Measurements from ENCODE around the gene FLVCR2.
A peak's percentile ranks its signal among the peaks of the same experiment; 100 is the strongest.

The FLVCR2 gene

DNA sequence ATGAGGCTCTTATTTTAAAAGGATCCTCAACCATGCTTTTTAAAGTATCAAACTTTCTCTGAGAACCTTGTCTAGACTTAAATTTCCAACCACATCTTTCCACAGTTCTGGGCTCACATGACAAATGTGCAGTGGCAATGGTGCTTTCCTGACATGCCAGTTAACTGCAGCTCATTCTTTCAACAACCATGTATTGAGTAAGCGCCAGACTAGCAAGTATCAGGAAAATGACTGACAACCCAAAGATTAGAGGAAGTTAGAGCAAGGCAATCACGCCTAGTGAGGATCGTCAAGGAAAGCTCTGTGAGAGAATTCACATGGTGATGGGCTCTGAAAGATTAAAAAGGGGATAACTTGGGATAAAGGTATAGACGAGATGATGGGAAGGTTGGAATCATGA, 35.8 kb downstream of the FLVCR2 start:
- DNase-seq (ENCODE audit: low read depth), result no peak
- no peaks in the 10 kb centered on the region for H3K27me3 ChIP-seq (replicated peaks; ENCODE audit: control insufficient read depth, insufficient read depth, low read length)
- no peak overlapping the region for H3K4me3 ChIP-seq (ENCODE audit: low read length)

DNA sequence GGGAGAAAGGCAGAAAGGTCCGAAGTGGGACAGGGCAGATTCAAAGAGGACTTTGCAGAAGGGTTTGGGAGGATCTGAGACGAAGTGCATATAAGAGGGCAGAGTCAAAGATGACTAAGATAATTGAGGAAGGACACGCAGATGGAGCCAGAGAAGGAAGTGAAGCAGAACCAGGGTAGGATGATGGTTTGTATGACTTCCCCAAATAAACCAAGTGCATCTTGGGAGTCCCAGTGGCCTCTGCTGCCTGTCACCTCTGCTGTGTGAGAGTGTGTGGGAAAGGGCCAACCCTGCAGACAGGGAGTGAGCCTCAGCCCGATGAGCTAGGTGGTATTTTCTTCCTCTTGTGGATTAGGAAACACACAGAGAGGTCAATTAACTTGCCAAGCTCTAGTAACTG, 36.8 kb downstream of the FLVCR2 start:
- Histone ChIP-seq H3K9ac (ENCODE audit: low read length) (no peak overlapping the region), H3K36me3 (ENCODE audit: control insufficient read depth, insufficient read depth, low read length, severe bottlenecking) (no peaks in the 10 kb centered on the region), H3K4me3 (ENCODE audit: low read length) (no peak overlapping the region), H3K27me3 (replicated peaks; ENCODE audit: control insufficient read depth, insufficient read depth, low read length) (no peaks in the 10 kb centered on the region), H3K9me3 (ENCODE audit: control insufficient read depth, low read length) (no peaks in the 10 kb centered on the region), H3K4me1 (ENCODE audit: control insufficient read depth, insufficient read depth, low read length) (peaks cover 19% of the 10 kb centered on the region)
- DNase-seq (ENCODE audit: low read depth), result no peak

More for the DNA sequence above, 35.8 kb downstream of the FLVCR2 start:
- no peaks in the 10 kb centered on the region for H3K9me3 ChIP-seq (ENCODE audit: control insufficient read depth, low read length)
- no peaks in the 10 kb centered on the region for H3K36me3 ChIP-seq (ENCODE audit: control insufficient read depth, insufficient read depth, low read length, severe bottlenecking)
- H3K4me1 ChIP-seq (ENCODE audit: control insufficient read depth, insufficient read depth, low read length), result peaks cover 29% of the 10 kb centered on the region
- H3K9ac ChIP-seq (ENCODE audit: low read length), result no peak overlapping the region

DNA sequence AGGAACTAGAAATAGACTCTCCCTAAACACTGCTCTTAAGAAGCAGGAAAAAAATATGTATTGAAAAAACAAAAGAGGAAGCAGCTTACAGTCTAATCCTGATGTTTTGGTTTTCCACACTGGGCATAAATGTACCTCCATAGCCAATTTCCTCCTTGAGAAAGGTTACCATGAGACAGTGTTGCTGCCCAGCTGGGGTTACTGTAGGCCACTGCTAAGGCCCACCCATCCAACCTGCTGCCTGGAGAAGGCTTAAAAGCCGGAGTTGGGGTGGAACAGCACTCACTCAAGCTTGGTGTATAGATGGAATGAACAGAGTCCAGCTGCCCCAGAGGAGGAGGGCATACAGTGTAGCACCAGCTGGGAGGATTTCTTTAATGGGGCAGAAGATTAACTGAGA, 41.1 kb downstream of the FLVCR2 start:
- Histone ChIP-seq H3K36me3 (ENCODE audit: control insufficient read depth, insufficient read depth, low read length, severe bottlenecking) (no peaks in the 10 kb centered on the region), H3K4me3 (ENCODE audit: low read length) (no peak overlapping the region), H3K4me1 (ENCODE audit: control insufficient read depth, insufficient read depth, low read length) (peaks cover 14% of the 10 kb centered on the region), H3K9me3 (ENCODE audit: control insufficient read depth, low read length) (no peaks in the 10 kb centered on the region), H3K27me3 (replicated peaks; ENCODE audit: control insufficient read depth, insufficient read depth, low read length) (no peaks in the 10 kb centered on the region), H3K9ac (ENCODE audit: low read length) (no peak overlapping the region)
- no peak for DNase-seq (ENCODE audit: low read depth)

DNA sequence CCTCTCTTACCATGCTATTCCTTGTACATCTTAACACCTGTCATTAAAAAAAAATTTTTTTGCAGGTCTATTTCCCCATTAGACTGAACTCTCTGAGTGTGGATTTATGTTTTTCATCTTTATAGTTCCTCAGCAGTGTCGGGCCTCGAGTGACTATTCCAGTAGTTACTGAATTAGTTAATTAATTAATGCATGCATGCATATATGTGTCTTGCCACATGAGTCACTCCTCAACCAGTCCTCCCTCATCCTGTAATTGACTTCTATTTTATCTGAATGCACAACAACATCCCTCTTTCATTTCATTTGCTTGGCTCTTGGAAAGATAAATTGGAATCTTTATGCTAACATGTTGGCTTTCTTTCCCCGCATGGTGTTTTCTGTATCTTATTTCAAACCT, 46.6 kb downstream of the FLVCR2 start:
- no peak for DNase-seq (ENCODE audit: low read depth)
- Histone ChIP-seq H3K9ac (ENCODE audit: low read length) (no peak overlapping the region), H3K9me3 (ENCODE audit: control insufficient read depth, low read length) (no peaks in the 10 kb centered on the region), H3K27me3 (replicated peaks; ENCODE audit: control insufficient read depth, insufficient read depth, low read length) (no peaks in the 10 kb centered on the region), H3K36me3 (ENCODE audit: control insufficient read depth, insufficient read depth, low read length, severe bottlenecking) (no peaks in the 10 kb centered on the region), H3K4me1 (ENCODE audit: control insufficient read depth, insufficient read depth, low read length) (no peaks in the 10 kb centered on the region), H3K4me3 (ENCODE audit: low read length) (no peak overlapping the region)

DNA sequence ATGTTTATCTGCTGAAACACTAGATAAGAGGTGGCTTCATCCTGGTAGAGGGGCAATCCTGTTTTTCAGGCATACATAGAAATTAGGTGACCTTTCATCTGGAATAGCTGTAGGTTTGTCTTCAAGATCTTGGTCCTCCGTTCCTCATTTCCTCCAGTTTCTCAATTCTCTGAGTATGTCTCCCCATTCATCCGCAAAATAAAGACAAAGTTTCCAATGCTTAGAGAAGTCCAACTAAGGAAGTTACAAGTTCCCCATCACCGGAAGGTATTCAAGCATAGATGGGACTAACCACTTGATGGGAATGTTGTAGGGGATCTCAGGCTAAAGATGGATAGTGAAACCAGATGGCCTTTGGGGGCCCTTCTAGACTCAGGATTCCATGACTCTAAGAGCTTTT, 48.0 kb downstream of the FLVCR2 start:
- Histone ChIP-seq H3K4me1 (ENCODE audit: control insufficient read depth, insufficient read depth, low read length) (no peaks in the 10 kb centered on the region), H3K4me3 (ENCODE audit: low read length) (no peak overlapping the region), H3K9ac (ENCODE audit: low read length) (no peak overlapping the region), H3K27me3 (replicated peaks; ENCODE audit: control insufficient read depth, insufficient read depth, low read length) (no peaks in the 10 kb centered on the region), H3K36me3 (ENCODE audit: control insufficient read depth, insufficient read depth, low read length, severe bottlenecking) (no peaks in the 10 kb centered on the region), H3K9me3 (ENCODE audit: control insufficient read depth, low read length) (no peaks in the 10 kb centered on the region)
- DNase-seq (ENCODE audit: low read depth), result no peak

DNA sequence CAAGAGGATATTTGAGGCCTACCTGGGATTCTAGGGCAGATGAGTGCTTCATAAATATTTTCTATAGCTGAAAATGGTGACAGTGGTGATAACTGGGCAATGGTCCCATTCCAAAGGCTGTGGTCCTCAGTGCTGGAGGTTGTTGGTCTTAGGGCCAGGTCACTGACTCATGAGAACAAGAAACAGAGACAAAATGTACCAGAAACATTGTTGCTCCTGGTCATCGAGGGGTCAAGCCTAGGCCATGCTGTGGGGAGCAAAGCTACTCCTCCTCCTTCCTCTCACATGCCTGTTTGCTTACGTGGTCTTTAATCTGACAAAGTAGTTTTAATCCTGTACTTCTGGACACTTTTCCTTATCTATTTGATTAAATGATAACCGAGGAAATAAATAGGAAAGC, 48.4 kb downstream of the FLVCR2 start:
- Histone ChIP-seq H3K9ac (ENCODE audit: low read length) (no peak overlapping the region), H3K4me1 (ENCODE audit: control insufficient read depth, insufficient read depth, low read length) (no peaks in the 10 kb centered on the region), H3K4me3 (ENCODE audit: low read length) (no peak overlapping the region), H3K9me3 (ENCODE audit: control insufficient read depth, low read length) (no peaks in the 10 kb centered on the region), H3K27me3 (replicated peaks; ENCODE audit: control insufficient read depth, insufficient read depth, low read length) (no peaks in the 10 kb centered on the region), H3K36me3 (ENCODE audit: control insufficient read depth, insufficient read depth, low read length, severe bottlenecking) (no peaks in the 10 kb centered on the region)
- no peak for DNase-seq (ENCODE audit: low read depth)

DNA sequence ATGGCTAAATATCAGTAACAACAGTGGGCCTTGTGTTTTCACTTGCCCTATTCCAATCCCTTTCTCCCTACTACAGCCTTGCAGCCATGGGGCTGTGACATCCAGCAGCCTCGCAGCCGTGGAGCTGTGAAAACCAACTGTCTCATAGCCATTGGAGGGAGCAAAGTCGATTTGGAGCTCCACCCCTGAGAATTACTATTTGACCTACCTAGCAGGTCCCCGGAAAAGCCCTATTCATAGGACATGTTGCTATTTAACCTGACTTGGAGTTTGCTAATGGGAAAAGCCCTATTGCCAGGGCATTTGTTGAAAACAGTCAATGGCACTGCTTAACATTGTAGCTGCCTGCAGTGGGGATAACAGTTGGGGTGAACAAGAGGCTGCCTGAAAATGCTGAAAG, 49.0 kb downstream of the FLVCR2 start:
- Histone ChIP-seq H3K4me1 (ENCODE audit: control insufficient read depth, insufficient read depth, low read length) (no peaks in the 10 kb centered on the region), H3K9ac (ENCODE audit: low read length) (no peak overlapping the region), H3K9me3 (ENCODE audit: control insufficient read depth, low read length) (no peaks in the 10 kb centered on the region)

DNA sequence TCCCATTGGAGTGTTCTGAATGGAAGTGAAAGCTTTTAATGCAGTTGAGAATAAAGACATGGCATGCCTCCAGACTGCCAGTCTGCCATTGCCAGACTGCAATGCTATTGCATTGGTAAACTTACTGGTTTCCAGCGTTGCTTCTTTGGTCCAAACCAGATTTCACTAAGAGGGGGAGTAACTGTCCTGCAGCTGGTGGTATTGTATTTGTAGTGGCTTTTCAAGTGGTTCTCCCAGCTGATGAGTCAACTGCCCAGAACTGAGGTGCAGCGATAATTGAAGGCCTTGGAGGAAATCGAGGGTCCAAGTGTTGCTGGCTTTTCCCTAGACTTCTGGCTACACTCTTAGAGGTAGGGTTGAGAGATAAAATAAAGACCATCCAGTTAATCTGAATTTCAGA, 50.4 kb downstream of the FLVCR2 start:
- H3K9ac ChIP-seq (ENCODE audit: low read length), result no peak overlapping the region
- H3K9me3 ChIP-seq (ENCODE audit: control insufficient read depth, low read length), result no peaks in the 10 kb centered on the region
- H3K4me3 ChIP-seq (ENCODE audit: low read length), result no peak overlapping the region
- no peaks in the 10 kb centered on the region for H3K27me3 ChIP-seq (replicated peaks; ENCODE audit: control insufficient read depth, insufficient read depth, low read length)
- H3K4me1 ChIP-seq (ENCODE audit: control insufficient read depth, insufficient read depth, low read length), result no peaks in the 10 kb centered on the region
- no peaks in the 10 kb centered on the region for H3K36me3 ChIP-seq (ENCODE audit: control insufficient read depth, insufficient read depth, low read length, severe bottlenecking)
- DNase-seq (ENCODE audit: low read depth), result no peak

More for the DNA sequence above, 49.0 kb downstream of the FLVCR2 start:
- no peaks in the 10 kb centered on the region for H3K27me3 ChIP-seq (replicated peaks; ENCODE audit: control insufficient read depth, insufficient read depth, low read length)
- no peak for DNase-seq (ENCODE audit: low read depth)
- H3K36me3 ChIP-seq (ENCODE audit: control insufficient read depth, insufficient read depth, low read length, severe bottlenecking), result no peaks in the 10 kb centered on the region
- H3K4me3 ChIP-seq (ENCODE audit: low read length), result no peak overlapping the region

DNA sequence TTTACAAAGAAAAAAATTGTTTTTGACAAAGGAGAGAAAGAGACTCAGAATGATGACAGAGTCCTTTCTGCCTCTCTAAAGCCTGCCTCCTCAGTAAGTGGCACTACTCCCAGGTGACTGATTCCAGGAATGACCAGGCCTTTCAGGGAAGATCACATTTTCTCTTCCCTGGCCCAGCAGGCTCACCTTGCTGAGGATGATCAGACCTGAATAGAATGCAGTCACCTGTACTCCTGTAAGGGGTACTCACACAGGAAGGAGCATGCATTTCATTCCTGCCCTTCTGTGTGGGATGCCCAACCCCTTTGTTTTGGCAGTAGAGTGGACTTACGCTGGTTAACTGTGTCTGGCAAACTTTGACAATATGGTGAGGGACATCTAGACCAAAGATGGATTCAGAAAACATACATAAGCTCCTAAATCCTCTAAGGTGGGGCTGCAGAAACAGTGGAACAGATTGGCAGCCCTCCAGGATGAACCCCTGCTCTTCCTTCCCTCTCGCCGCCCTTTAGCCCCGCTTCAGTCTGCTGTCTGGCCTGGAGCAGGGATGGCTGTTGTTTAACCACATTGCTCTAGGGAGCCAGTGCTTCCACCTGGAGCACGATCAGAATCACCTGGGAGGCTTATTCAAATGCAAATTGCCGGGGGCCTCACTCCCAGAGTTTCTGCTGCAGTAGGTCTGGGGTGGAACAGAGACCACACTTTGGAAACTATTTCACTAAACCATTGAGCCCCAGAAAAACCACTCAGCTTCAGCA, 52.5 kb downstream of the FLVCR2 start:
- no peaks in the 10 kb centered on the region for H3K9me3 ChIP-seq (ENCODE audit: control insufficient read depth, low read length)
- H3K27me3 ChIP-seq (replicated peaks; ENCODE audit: control insufficient read depth, insufficient read depth, low read length), result no peaks in the 10 kb centered on the region
- H3K4me1 ChIP-seq (ENCODE audit: control insufficient read depth, insufficient read depth, low read length), result no peaks in the 10 kb centered on the region
- H3K4me3 ChIP-seq (ENCODE audit: low read length), result no peak overlapping the region
- H3K9ac ChIP-seq (ENCODE audit: low read length), result no peak overlapping the region
- DNase-seq (ENCODE audit: low read depth), result no peak
- peaks cover 5% of the 10 kb centered on the region for H3K36me3 ChIP-seq (ENCODE audit: control insufficient read depth, insufficient read depth, low read length, severe bottlenecking)

DNA sequence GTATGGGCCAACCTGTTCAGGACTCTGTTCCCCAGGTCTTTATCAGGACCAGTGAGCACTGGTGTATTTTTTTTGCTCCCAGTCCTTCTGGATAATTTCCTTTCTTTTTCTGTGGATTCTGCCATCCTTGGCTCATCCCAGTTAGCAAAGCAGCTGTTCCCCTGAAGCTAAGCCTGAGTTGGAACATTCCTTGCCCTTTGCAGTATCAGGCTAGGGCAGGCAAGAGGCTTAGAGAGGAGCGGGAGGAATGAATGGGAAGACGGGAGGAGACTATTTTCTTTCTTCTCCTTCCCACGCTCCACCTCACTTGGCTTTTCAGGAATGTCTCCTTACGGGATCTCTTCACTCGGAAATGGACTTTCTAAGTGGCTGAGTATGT, 53.0 kb downstream of the FLVCR2 start:
- Histone ChIP-seq H3K36me3 (ENCODE audit: control insufficient read depth, insufficient read depth, low read length, severe bottlenecking) (peaks cover 5% of the 10 kb centered on the region), H3K4me3 (ENCODE audit: low read length) (no peak overlapping the region), H3K9me3 (ENCODE audit: control insufficient read depth, low read length) (no peaks in the 10 kb centered on the region), H3K27me3 (replicated peaks; ENCODE audit: control insufficient read depth, insufficient read depth, low read length) (no peaks in the 10 kb centered on the region), H3K9ac (ENCODE audit: low read length) (no peak overlapping the region), H3K4me1 (ENCODE audit: control insufficient read depth, insufficient read depth, low read length) (peaks cover 5% of the 10 kb centered on the region)
- peak; percentile 64 for DNase-seq (ENCODE audit: low read depth)

DNA sequence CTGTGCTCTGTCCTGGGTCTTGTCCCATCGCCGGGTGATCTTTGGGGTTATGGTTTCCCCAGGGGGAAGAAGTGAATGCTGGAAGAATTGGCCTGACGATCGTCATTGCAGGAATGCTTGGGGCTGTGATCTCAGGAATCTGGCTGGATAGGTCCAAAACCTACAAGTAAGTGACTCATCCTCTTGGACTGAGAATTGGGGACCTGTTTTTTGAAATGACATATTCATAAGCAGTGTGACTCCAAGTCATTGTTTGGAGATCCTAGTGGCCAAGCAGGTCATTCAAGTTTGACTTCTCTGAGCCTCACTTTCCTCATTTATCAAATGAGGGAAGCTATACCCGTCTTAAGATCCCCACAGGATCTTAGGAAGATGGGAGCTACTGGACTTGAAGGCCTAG, 56.4 kb downstream of the FLVCR2 start:
- no peak for DNase-seq (ENCODE audit: low read depth)
- no peaks in the 10 kb centered on the region for H3K27me3 ChIP-seq (replicated peaks; ENCODE audit: control insufficient read depth, insufficient read depth, low read length)

DNA sequence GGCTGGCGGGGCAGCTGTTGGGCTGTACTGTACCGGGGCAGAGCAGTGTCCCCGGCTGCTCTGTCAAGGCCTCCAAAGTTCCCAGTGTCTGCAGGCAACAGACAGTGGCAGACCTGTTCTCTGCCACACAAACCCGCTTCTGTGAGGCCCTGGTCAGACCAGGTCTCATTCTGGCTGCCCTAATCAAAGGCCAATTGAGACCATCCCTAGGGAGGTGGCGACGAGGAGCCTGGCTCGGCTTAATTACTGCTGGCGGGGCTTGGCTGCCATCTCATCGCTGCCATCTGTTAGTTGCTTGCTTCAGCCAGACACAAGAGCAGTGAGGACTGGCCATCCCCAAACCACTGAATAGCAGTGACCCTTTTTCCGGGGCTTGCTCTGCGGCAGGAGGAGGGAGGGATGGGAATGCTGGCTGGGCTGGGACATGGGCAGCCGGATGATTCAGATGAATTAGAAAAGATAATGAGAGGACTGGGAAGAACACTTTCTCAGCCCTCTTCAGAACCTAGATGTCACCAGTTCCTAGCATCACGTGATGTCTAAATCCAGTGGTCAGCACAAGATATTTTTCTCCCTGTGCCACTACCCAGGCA, 57.8 kb downstream of the FLVCR2 start:
- DNase-seq (ENCODE audit: low read depth), result peak; percentile 60

More for the DNA sequence above, 56.4 kb downstream of the FLVCR2 start:
- Histone ChIP-seq H3K36me3 (ENCODE audit: control insufficient read depth, insufficient read depth, low read length, severe bottlenecking) (peaks cover 9% of the 10 kb centered on the region), H3K9me3 (ENCODE audit: control insufficient read depth, low read length) (no peaks in the 10 kb centered on the region), H3K4me1 (ENCODE audit: control insufficient read depth, insufficient read depth, low read length) (peaks cover 7% of the 10 kb centered on the region), H3K4me3 (ENCODE audit: low read length) (no peak overlapping the region), H3K9ac (ENCODE audit: low read length) (no peak overlapping the region)

More for the DNA sequence above, 57.8 kb downstream of the FLVCR2 start:
- peaks cover 16% of the 10 kb centered on the region for H3K36me3 ChIP-seq (ENCODE audit: control insufficient read depth, insufficient read depth, low read length, severe bottlenecking)
- H3K27me3 ChIP-seq (replicated peaks; ENCODE audit: control insufficient read depth, insufficient read depth, low read length), result no peaks in the 10 kb centered on the region
- no peak overlapping the region for H3K9ac ChIP-seq (ENCODE audit: low read length)
- no peak overlapping the region for H3K4me3 ChIP-seq (ENCODE audit: low read length)
- no peaks in the 10 kb centered on the region for H3K9me3 ChIP-seq (ENCODE audit: control insufficient read depth, low read length)
- peaks cover 7% of the 10 kb centered on the region for H3K4me1 ChIP-seq (ENCODE audit: control insufficient read depth, insufficient read depth, low read length)

All from adipocyte (in vitro differentiated cells).